GM06990 (cell line): ENCODE data around the gene TIMP4.

Experiments
- DNase-seq: peaks from one replicate; pipeline ENCODE4 v3.0.0-alpha.2; 2011; ENCODE audit not compliant: insufficient read length; ENCODE audit errors: extremely low read depth
- H3K27me3 ChIP-seq: replicated peaks from 2 replicates; pipeline ENCODE4 v1.6.0; 2011; ENCODE audit warnings: low read length; ENCODE audit not compliant: control insufficient read depth, insufficient read depth
- H3K36me3 ChIP-seq: 2 replicates; pipeline ENCODE4 v1.5.1; 2011; ENCODE audit warnings: low read length; ENCODE audit not compliant: control insufficient read depth, insufficient read depth
- H3K4me3 ChIP-seq: replicated peaks from 2 replicates; pipeline ENCODE4 v1.5.1; 2011; ENCODE audit warnings: low read depth, mild to moderate bottlenecking, control low read depth, low read length
- TF ChIP-seq, protein P1 (sequence below): IDR thresholded peaks from 2 replicates; pipeline ENCODE4 v1.5.1; 2011; ENCODE audit warnings: low read length, control low read depth, mild to moderate bottlenecking, inconsistent platforms; ENCODE audit not compliant: insufficient read depth, poor library complexity, severe bottlenecking

The TIMP4 gene

DNA sequence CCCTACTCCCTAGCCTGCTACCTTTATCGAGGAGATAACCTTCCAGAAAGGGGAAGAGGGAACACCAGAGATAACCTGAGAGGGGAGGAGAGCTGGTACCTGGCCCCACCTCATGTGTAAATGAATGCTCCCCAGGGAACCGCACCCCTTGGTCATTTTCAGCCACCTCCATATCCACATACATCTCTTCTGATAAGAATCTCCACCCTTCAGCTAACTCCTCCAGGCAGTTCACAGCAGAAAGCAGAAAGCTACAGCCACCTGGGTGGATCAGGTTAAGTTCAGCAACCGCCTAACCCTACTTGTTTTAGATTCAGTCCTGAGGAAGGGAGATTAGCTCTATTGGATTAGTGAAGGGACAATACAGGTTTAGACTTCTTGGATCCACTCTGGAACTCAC is 38.0 kb upstream of the TIMP4 start:
- no peak overlapping the region for H3K4me3 ChIP-seq
- TF ChIP-seq, protein P1, sequence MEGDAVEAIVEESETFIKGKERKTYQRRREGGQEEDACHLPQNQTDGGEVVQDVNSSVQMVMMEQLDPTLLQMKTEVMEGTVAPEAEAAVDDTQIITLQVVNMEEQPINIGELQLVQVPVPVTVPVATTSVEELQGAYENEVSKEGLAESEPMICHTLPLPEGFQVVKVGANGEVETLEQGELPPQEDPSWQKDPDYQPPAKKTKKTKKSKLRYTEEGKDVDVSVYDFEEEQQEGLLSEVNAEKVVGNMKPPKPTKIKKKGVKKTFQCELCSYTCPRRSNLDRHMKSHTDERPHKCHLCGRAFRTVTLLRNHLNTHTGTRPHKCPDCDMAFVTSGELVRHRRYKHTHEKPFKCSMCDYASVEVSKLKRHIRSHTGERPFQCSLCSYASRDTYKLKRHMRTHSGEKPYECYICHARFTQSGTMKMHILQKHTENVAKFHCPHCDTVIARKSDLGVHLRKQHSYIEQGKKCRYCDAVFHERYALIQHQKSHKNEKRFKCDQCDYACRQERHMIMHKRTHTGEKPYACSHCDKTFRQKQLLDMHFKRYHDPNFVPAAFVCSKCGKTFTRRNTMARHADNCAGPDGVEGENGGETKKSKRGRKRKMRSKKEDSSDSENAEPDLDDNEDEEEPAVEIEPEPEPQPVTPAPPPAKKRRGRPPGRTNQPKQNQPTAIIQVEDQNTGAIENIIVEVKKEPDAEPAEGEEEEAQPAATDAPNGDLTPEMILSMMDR, result no peak
- H3K27me3 ChIP-seq, result no peaks in the 10 kb centered on the region
- DNase-seq, result no peak
- H3K36me3 ChIP-seq, result no peaks in the 10 kb centered on the region

DNA sequence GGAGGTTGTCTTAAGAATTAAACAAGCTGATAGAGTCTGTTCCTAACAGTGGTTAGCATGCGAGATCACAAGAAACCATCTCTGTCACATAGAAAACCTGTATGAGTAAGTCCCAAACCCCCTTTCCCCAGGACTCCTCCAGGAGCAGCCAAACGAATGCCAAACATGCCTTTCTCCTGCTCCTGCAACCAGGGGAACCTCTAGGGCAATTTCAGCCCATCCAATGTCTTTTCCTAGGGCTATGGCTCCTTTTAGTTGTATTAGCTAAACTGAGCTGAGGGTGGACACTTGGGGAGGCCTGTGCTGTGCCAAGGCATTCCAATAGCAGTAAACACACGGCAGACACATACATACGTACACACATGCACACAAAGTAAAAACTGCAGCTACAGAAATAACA is 36.5 kb upstream of the TIMP4 start:
- TF ChIP-seq, protein P1, result no peak
- Histone ChIP-seq H3K36me3 (no peaks in the 10 kb centered on the region), H3K27me3 (no peaks in the 10 kb centered on the region), H3K4me3 (no peak overlapping the region)
- no peak for DNase-seq

- no peak overlapping the region for H3K4me3 ChIP-seq
- DNase-seq, result peak; percentile 75
- TF ChIP-seq, protein P1, result peak; percentile 96
- H3K36me3 ChIP-seq, result no peaks in the 10 kb centered on the region
- no peaks in the 10 kb centered on the region for H3K27me3 ChIP-seq
These were observed 36.0 kb upstream of the TIMP4 start for GRCh38 chr3:12194669-12195161.

DNA sequence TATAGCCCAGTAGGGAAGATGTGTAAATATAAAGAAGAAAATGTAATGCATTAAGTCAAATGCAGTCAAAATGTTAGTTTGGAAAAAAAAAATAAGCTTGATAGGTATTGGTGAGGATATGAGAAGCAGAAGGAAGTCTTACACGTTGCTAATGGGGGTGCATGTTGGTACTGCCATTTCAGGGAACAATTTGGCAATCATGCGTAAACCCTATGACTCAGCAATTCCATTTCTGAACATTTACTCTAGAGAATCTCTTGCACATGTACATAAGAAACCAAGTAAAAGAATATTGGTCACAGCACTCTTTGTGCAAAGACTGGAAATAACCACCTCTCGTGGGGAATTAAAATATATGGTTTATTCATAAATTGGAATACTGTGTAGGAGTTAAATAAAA is 35.5 kb upstream of the TIMP4 start:
- peak; percentile 51 for DNase-seq
- H3K4me3 ChIP-seq, result no peak overlapping the region

DNA sequence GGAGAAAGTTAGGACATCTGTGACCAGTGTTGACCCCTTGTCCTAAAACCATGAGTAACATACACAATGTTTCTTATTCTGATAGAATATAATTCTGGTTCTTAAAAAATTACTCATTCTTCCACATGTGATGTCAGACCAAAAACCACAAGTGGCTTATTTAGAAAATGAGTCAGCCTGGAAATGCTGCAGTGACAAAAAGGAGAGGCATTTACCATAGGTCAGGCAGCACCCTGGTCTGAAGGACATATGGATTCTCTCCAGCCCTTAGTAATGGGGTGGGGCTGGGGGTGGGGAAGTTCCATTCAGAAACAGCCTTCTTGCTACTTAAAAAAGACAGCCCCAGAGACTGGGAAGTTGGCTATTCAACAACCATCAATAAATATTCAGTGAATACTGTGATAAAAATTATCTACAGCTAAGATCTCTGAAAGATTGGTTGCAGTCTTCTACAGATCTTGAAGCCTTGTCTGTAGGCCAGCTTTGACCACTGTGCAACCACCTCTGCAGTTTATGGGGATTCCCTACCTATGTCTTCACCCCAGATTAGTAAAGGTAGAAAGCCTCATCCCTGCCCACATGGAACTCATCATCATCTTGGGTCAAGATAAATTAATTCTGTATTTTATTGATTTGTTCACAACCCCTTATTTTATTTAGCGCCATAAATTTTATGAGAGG is 34.9 kb upstream of the TIMP4 start:
- no peaks in the 10 kb centered on the region for H3K27me3 ChIP-seq
- no peak overlapping the region for H3K4me3 ChIP-seq
- DNase-seq, result peak; percentile 77
- TF ChIP-seq, protein P1, result no peak
- H3K36me3 ChIP-seq, result no peaks in the 10 kb centered on the region

More for the DNA sequence above, 35.5 kb upstream of the TIMP4 start:
- H3K36me3 ChIP-seq, result no peaks in the 10 kb centered on the region
- H3K27me3 ChIP-seq, result no peaks in the 10 kb centered on the region
- TF ChIP-seq, protein P1, result no peak
